DMS153 (cell line): ENCODE measurements around the gene NUP93.
"Not testable (repeated sequence)": the region's sequence is repeated elsewhere in the genome, so short reads cannot be mapped to it uniquely, and the experiment has no call there.

Experiments used
- DNase-seq: peaks from one replicate; lab custom pipeline; 2025; lab: John Stamatoyannopoulos, UW

The NUP93 gene

DNA sequence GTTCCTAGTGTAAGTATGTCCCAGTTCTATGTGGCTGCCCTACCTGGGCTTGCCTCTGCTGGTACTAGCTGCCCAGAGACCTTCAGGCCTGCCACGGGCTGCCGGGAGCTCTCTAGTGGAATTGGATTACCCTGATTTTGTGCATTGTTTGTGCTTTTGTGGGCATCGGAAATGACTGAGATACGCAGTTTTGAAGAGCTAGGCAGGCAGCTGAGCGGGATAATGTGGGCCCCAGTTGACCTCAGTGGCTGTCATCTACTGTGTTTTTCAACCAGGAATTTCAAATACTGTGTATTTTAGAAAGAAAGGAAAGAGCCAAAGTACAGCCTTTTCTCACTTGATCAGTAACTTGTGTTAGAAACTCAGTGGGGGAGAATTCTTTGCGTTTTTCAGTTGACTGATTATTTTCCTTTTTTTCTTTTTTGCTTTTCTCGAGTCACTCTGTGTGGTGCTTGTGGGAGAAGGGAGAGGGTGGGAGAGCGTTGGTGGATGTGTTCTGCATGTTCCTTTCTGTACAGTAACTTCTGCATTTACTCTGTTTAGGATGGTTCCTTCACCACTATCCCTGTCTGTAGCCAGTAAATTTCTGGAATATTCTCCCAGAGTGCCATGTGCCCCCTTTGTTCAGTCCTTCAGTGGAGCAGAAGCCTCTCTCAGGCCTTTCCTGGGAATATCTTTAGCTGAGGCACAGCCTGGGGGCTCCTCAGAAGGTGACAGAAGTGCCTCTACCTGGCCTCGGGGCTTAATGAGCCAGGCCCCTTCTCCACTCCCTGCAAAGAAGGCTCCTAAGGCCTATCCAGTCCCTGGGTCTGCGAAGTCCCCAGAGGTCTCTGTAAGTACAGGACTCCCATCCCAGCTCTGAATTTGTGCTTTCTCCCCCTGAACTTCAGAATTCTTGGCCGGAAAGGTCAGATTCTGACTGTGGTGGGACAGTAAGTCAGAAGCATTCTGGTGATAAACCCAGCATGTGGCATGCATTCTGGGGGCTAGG lies 120.1 kb downstream of the NUP93 start:
- no peak for DNase-seq

DNA sequence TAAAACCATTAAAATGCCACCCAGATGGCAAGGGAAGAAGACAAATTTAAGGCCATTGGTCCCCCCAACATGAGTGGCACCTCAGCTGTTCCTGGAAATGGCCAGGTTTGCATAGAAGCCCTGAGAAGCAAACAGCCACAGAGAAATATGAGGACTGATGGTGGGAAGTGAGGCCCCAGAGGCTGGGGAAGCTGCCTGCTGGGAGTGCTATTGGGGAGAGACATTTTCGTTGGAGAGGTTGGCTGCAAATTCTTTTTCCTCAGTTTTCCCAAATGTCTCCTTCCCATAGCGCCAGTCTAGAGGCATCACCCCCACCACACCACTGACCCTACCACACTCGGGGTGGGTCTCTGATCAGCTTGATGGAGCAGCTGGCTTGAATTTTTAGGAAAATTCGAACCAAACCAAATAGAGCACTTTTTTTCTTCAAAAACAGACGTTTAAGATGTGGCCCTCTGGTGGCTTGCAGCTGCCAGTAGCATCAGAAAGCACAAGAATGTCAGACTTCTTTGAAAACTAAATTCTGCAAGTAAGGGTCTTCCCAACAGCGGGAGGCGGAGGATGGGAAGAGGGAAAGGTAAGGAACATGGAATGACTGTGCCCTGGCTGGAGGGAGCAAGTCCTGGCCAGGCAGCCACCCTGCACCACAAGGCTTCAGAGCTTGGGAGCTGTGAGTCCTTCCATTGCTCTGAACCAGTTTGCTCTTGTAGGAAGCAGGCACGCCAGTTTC lies 121.9 kb downstream of the NUP93 start:
- DNase-seq = no peak

DNA sequence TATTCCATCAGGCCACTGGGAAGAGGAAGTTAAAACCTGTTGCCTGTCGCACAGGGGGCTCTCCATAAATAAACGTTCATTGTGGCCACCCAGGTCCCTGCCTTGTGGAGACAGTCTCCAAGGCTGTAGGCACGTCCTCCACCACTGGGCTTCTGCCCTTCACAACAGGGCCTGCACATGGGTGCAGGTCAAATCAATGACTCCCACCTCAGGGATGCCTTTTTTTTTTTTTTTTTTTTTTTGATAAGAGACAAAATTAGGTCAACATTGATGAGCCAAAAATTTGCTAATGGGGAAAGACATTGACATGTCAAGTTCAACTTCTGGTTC lies 122.4 kb downstream of the NUP93 start:
- DNase-seq = no peak

DNA sequence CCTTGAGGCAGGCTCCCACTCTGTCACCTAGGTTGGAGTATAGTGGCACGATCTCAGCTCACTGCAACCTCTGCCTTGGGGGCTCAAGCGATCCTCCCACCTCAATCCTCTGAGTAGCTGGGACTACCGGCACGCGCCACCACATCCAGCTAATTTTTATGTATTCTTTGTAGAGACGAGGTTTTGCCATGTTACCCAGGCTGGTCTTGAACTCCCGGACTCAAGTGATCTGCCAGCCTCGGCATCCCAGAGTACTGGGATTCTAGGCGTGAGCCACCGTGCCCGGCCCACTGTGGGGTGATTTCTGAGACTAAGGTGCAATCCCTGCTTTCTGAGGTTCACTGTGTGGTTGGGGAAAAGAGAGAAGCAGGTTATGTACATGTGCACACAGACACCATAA lies 123.0 kb downstream of the NUP93 start:
- no peak for DNase-seq

DNA sequence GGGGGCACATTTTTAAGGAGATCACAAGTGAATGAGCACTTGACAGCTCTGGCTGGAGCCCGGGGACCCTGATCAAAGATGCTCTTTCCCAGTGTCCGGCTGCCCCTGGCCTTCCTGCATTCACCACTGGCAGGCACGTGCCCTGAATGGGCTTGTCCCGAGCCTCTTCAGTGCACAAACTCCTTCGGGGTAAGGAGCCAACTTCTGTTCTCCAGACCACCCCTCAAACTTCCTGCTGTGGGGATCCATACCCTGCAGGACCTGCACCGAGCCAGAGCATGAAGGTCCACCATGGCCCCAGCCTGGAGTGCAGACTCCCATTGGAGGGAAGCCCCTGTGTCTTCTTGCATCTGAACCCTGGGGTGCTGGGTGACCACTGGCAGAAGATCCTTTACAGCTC lies 125.3 kb downstream of the NUP93 start:
- no peak for DNase-seq

DNA sequence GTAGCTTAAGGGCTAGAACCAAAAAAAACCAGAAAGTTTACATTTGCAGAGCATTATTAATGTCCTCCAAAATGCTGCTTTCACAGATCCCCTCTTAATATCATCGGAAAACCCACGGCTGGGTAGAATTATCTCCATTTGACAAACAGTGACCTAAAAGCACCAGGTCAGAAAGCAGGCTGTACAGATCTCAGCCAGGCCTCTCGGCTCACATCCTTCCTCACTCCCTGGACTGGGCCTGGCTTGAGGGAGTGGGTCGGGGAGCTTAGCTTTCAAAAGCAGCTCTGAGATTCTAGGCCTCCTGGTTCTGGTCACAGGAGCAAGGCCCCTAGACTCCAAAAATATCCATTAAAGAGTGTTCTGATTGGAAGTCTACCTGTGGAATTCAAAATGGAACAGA lies 126.0 kb downstream of the NUP93 start:
- no peak for DNase-seq

DNA sequence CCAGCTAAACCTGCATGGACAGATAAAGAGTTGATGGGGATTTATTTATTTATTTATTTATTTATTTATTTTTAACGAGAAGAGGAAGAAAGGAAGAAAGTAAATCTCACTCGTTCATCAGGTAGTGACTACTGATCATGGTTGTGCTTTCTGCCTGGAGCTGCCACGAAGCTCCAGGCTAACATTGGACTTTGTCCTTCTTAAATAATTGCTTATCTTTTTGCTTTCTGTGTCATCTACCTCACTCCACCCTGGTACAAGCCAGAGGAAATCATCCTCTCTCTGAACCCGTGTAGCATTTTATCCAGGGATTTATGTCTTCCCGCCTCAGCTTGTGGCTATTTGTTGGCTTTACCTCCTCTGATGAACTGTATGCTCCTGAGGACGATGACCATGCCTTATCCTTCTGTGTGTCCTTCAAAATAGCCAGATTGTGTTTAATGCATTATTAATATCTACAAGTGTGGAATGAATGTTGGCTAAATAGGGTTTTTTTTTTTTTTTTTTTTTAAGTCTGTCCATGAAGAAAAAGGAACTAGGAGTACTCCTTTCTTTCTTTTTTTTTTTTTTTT lies 127.0 kb downstream of the NUP93 start:
- DNase-seq = no peak

DNA sequence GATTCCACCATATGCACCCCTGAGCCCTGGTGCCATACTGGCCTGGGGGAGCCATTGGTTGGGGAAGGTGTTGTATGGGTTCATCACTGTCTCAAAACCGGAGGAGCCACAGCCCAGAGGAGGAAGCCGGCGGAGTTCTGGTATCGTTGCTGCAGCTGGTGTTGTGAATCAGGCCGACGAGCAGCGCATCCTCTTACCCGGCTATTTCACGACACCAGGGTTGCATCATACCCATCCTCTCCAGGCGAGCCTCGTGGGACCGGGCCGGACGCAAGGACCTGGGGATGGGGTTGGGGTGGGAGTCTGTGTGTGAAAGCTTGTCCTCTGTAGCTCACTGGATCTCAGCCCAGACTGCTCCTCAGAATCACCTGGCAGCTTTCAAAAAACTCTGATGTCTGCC lies 128.4 kb downstream of the NUP93 start:
- DNase-seq = no peak

DNA sequence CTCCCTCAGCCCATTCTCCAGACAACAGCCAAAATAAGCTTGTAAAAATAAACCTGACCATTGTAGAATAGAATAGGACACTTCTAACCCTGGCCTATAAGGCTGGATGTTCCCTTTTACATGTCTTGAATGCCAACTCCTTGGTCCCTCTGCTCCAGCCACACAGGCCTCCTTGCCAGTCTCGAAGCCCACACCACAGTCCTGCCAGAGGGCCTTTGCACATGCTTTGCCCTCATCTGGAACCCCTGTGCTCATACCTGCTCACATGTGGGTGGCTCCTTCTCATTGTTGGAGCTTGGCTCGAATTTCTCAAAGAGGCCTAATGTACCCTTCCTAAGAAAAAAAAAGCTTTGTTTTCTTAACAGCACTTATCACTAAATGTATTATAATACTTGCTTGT lies 129.7 kb downstream of the NUP93 start:
- no peak for DNase-seq

DNA sequence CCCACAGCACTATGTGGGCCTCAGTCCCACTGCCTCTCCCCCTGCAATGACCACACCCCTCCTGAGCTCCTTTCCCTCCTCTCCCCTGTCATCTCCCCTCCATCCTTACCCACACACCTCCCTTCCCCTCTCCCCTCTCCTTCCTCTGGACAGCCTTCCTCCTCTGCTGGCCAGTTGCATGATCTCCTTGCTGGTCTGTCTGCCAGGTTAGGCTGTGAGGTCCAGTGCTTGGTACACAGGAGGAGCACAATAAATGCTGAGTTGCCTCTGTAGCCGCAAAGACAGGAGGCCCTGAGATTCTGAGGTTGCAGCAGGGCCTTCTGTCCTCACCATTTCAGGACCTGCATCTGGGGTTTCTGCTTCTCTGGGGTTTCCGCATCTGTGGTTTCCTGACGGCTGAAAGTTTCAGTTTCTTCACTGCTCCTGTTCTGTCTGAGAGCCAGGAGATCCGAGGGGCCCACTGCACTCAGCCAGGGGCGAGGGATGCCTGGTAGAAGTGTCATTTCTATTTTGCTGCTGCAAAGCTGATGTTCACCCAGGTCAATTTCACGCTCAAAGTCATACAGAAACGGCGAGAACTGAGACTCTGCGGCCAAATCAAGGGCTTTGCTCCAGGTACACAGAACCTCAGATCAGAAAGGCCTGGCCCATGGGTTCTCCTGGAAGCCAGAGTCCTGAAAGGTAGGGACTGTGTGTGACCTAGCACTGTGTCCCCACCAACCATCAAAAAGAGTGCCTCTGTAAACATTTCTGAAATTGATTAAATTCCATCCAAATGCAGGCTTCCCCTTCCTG lies 130.5 kb downstream of the NUP93 start:
- DNase-seq = no peak

DNA sequence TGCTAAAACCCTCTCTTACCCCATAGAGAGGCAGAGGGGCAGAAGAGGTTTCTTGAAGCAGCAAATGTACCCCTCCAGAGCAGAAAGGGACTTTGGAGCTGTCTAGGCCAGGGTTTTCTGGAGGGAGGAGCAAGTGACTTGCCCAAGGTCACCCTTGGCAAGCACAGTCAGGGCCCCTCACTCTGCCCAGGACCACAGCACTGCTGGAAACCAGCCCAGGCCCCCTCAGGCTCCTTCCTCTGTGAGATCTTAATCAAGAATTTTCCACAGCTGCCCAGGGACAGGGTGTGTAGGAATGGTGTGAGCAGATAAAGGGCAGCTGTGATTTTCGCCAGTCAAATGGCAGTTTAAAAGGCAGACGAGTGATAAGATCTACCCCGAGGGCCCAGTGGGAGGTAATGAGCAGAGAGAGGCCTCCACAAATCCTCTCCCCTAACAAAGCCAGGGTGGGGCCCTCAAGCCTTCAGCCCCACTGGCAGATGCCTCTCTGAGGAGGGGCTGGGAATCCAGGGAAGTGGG lies 131.2 kb downstream of the NUP93 start:
- no peak for DNase-seq

DNA sequence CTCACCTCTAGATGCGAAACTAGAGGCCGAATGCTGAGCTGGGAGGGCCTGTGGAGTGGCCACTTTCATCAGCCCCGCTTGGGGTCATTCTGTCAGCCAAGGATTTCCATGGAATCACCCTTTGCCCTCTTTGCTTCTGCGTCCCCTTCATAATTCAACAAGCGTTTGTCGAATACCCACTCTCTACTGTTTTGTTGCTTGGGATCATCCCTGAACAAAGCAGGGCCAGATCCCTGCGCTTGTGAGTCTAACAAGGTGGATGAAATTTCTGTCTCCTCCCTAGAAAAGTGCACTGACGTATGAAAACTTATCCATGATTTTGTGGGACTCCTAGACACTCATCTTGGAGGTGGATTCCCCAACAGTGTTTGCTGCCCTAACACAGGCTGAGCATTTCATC lies 131.8 kb downstream of the NUP93 start:
- DNase-seq = no peak

DNA sequence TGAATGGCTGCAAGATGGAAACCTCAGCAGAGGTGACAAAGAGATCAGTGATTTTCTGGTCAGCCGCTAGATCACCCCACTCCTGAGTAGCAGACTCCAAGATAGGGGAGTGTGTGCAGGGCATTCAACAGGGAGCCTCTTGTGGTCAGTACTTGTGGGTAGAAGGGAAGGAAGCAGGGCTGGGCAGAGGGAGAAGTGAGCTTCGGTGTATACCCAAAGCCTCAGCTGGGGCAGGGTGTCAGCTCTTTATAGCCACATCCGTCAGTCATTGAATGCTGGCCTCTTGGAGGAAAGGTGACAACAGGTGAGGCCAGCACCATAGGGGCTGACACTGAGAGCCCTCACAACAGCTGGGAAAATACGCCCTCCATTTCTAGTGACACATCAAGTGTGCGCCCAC lies 132.8 kb downstream of the NUP93 start:
- DNase-seq = no peak

DNA sequence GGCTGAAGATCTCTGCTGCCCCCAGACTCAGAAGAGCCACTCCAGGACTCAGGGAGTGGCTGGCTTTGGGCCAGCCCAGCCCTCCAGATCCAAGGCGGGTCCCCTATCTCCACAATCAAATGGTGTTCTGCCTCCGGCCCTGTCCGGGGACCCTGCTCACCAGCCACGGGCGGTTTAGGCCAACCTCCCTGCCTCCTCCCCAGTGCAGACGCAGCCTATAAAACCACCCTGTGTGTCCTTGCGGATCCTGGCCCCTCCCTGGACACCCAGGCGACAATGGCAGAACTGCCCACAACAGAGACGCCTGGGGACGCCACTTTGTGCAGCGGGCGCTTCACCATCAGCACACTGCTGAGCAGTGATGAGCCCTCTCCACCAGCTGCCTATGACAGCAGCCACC lies 135.0 kb downstream of the NUP93 start, which contains the start of gene SLC12A3:
TSS of gene SLC12A3 (plus strand) at position 248 of the 400 bp plus-strand sequence. CDS start at position 277, 29 bp downstream.
- no peak for DNase-seq

DNA sequence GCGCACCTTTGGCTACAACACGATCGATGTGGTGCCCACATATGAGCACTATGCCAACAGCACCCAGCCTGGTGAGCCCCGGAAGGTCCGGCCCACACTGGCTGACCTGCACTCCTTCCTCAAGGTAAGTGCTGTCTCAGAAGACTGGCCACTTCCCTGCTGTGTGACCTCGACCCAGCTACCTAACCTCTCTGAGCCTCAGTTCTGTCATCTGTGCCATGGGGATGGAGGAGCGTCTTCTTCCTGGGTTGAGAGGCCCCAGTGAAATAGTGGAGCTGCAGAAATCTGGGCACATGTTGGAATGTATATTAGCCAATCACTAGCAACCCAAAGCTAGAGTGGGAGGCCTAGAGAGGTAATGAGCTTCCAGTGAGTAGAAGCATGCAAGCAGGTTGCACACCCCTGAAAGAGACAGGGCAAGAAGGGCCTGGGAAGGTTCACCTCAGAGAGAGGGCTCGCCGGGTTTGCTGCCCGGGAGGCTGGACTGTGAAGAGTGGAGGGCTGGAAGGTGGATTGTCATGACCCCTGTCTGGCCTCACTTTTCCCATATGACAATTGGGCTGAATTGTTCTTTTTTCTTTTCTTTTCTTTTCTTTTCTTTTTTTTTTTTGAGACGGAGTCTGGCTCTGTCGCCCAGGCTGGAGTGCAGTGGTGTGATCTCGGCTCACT lies 135.6 kb downstream of the NUP93 start:
- no peak for DNase-seq

DNA sequence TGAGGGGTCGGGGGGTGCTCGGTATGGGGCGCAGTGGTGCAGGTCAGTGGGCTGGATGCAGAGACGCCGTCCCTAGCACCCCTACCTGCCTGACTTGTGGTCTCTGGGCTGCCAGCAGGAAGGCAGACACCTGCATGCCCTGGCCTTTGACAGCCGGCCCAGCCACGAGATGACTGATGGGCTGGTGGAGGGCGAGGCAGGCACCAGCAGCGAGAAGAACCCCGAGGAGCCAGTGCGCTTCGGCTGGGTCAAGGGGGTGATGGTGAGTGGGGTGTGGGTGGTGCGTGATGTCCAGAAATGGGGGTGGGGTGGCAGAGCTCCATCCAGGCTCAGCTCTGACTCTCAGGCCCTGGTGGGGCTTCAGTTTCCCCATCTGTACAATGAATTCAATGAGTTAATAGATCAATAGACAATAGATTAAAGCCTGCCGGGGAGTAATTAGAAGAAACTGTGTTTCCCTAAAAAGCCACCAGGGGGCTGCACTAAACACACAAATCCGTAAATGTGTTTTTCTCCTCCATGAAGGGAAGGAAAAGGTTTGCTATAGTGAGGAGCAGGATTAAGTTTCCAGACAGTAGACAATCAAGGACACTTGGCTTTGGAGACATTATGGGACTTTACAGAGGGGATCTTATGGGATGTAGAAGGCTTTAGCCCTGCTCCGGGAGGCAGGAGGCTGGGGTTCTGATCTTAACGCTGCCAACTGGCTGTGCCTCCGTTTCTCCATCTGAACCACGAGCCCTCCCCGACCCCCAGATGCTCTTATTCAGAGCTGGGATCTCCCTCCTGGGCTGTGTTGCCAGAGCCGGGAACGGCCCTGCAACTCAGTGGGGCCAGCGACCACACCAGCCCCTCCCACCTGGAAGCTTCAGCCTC lies 137.3 kb downstream of the NUP93 start:
- DNase-seq = peak; percentile 17

DNA sequence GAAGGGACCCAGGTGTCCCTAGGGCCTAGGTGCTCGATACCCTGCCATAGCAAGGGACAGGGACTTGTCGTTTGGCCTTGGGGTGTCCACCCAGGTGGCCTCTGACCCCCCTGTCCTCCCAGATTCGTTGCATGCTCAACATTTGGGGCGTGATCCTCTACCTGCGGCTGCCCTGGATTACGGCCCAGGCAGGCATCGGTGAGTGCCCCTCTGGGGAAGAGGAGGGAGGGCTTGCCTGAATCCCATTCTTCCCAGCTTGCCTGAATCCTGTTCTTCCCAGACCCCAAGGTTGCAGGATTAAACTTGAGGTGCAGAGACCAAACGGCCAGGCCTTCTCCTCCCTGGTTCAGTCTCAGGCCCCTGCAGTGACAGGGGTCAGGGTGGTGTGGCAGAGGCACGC lies 138.2 kb downstream of the NUP93 start:
- no peak for DNase-seq

DNA sequence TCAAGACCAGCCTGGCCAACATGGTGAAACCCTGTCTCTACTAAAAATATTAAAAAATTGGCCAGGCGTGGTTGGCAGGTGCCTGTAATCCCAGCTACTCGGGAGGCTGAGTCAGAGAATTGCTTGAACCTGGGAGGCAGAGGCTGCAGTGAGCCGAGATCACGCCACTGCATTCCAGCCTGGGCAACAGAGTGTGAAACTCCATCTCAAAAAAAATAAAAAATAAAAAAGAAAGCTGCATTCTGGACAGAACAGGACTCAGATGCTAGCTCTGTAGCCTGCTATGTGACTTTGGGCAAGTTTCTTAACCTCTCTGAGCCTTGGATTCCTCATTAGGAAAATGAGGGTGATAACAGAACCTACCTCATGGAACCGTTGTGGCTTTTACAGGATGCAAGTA lies 138.8 kb downstream of the NUP93 start:
- DNase-seq = not testable (repeated sequence)

DNA sequence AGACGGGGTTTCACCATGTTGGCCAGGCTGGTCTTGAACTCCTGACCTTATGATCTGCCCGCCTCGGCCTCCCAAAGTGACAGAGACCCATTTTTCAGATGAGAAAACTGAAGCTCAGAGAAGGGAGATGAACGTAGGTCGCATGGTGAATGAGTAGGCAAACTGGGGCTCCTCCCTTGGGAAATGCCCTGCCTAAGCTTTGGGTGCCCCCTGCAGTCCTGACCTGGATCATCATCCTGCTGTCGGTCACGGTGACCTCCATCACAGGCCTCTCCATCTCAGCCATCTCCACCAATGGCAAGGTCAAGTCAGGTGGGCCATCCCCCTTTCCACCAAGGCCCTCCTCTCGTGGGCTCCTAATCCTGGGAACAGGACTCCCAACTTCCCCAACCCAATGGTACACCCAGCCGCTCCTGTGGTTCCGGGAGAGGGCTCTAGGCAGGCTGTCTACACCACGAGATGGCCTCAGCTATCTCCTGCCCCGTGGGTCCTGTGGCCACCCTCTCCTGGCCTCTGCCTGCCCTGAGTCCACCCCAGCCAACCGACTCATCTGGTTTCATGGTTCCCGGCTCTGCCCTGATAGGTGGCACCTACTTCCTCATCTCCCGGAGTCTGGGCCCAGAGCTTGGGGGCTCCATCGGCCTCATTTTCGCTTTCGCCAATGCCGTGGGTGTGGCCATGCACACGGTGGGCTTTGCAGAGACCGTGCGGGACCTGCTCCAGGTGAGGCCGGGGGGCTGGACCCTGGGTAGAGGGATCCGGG lies 139.8 kb downstream of the NUP93 start:
- DNase-seq = no peak
